ENCODE results near the gene RGP1. TPM values are rescaled to one million over a fixed set of nuclear protein-coding genes. Genes with fewer than 3 reads are reported as not detected.

Gene RGP1
- polyA plus RNA-seq, 1 of the 3 experiments (the other 2 are of a cell fraction) = 16.1 TPM

GRCh38 chr9:35760651-35761050 lies 11.6 kb downstream of the RGP1 start:
- TF ChIP-seq ELF1 (IDR thresholded peaks at IDR 0.05) = no peak
- no peak for TF ChIP-seq TEAD4 (IDR thresholded peaks at IDR 0.05; ENCODE audit: borderline replicate concordance, insufficient read depth)
- no peak for TF ChIP-seq TCF12 (IDR thresholded peaks at IDR 0.05)
- no peak for TF ChIP-seq JUND (IDR thresholded peaks at IDR 0.05)
- no peak for TF ChIP-seq YY1 (IDR thresholded peaks at IDR 0.05; ENCODE audit: low read depth)
- TF ChIP-seq USF1 (IDR thresholded peaks at IDR 0.05; ENCODE audit: borderline replicate concordance, low read depth) = no peak
- TF ChIP-seq SMC3 (IDR thresholded peaks at IDR 0.05; ENCODE audit: low read depth, low read length) = no peak
- TF ChIP-seq ZBTB33 (IDR thresholded peaks at IDR 0.05; ENCODE audit: borderline replicate concordance, low read depth) = no peak
- H3K27me3 ChIP-seq (ENCODE audit: insufficient read depth) = no peaks in the 10 kb centered on the region
- H3K4me3 ChIP-seq (ENCODE audit: low read depth in 2 of 2, low read length in 1 of 2) = no peak overlapping the region
- peaks cover 9 to 17% of the 10 kb centered on the region in 2 experiments; a peak in 3 of 4 replicates for H3K4me1 ChIP-seq (ENCODE audit: control insufficient read depth in 1 of 2, insufficient read depth in 2 of 2, low read depth in 1 of 2, low read length in 1 of 2)
- H3K79me2 ChIP-seq (ENCODE audit: insufficient read depth) = no peaks in the 10 kb centered on the region
- H3K9ac ChIP-seq = no peak overlapping the region; the same call in 1 of the 2 replicates
- ChIA-PET POLR2A (no interaction called here), CTCF (interaction anchor here (0.6 to 1.8 kb wide), 9 partner anchors 11 to 285 kb away, joined by 3 to 7 read pairs (median 4); no protein-coding TSS in a partner anchor)
- H2AFZ ChIP-seq (ENCODE audit: low read depth) = no peak overlapping the region
- H3K9me3 ChIP-seq = no peaks in the 10 kb centered on the region
- no peaks in the 10 kb centered on the region for H4K20me1 ChIP-seq (ENCODE audit: insufficient read depth)
- peak overlapping the region in 1 of 2 experiments; percentile 51; a peak in 2 of 4 replicates for H3K27ac ChIP-seq (ENCODE audit: low read depth in 2 of 2, low read length in 1 of 2)
- peak overlapping the region; percentile 20; the same call in 1 of the 2 replicates for H3K4me2 ChIP-seq
- H3K9me2 ChIP-seq = no peaks in the 10 kb centered on the region
- 80% methylated on average over 2 of the region's 2 CpGs for WGBS (ENCODE audit: low lambda C conversion rate)
- DNase-seq = no peak
- H3K36me3 ChIP-seq (replicated peaks in 1 of 2; ENCODE audit: control insufficient read depth in 1 of 2, insufficient read depth in 2 of 2, low read length in 1 of 2) = peaks cover 0 to 4% of the 10 kb centered on the region in 2 experiments
- H3F3A ChIP-seq (replicated peaks; ENCODE audit: insufficient read depth) = peaks cover 14% of the 10 kb centered on the region

- Histone ChIP-seq H3K9ac (no peak overlapping the region), H3K79me2 (ENCODE audit: insufficient read depth) (no peaks in the 10 kb centered on the region), H3K27me3 (ENCODE audit: insufficient read depth) (no peaks in the 10 kb centered on the region), H4K20me1 (ENCODE audit: insufficient read depth) (no peaks in the 10 kb centered on the region), H3K9me2 (no peaks in the 10 kb centered on the region), H3K27ac (ENCODE audit: low read depth in 2 of 2, low read length in 1 of 2) (no peak overlapping the region), H3K36me3 (replicated peaks in 1 of 2; ENCODE audit: control insufficient read depth in 1 of 2, insufficient read depth in 2 of 2, low read length in 1 of 2) (no peaks in the 10 kb centered on the region), H3K4me2 (no peak overlapping the region), H3K4me1 (ENCODE audit: control insufficient read depth in 1 of 2, insufficient read depth in 2 of 2, low read depth in 1 of 2, low read length in 1 of 2) (peaks cover 7 to 10% of the 10 kb centered on the region in 2 experiments; a peak in 3 of 4 replicates), H2AFZ (ENCODE audit: low read depth) (no peak overlapping the region), H3K9me3 (no peaks in the 10 kb centered on the region), H3F3A (replicated peaks; ENCODE audit: insufficient read depth) (peaks cover 10% of the 10 kb centered on the region), H3K4me3 (ENCODE audit: low read depth in 2 of 2, low read length in 1 of 2) (no peak overlapping the region)
- ChIA-PET POLR2A (no interaction called here), CTCF (no interaction called here)
- WGBS (ENCODE audit: low lambda C conversion rate) = 89% methylated on average over 2 of the region's 2 CpGs
- no peak for DNase-seq
- TF ChIP-seq EP300 (IDR thresholded peaks at IDR 0.05; ENCODE audit: borderline replicate concordance in 1 of 2, low read depth in 1 of 2, low read length in 1 of 2) = no peak
- no peak for TF ChIP-seq IRF3 (IDR thresholded peaks at IDR 0.05; ENCODE audit: low read depth, low read length)
- TF ChIP-seq EZH2phosphoT487 (IDR thresholded peaks at IDR 0.05; ENCODE audit: borderline replicate concordance, low read depth) = no peak
- TF ChIP-seq TAF1 (IDR thresholded peaks at IDR 0.05; ENCODE audit: borderline replicate concordance, low read depth, low read length) = no peak
- no peak for TF ChIP-seq TCF12 (IDR thresholded peaks at IDR 0.05)
- TF ChIP-seq RAD21 (IDR thresholded peaks at IDR 0.05; ENCODE audit: low read length) = no peak
- TF ChIP-seq NRF1 (IDR thresholded peaks at IDR 0.05; ENCODE audit: low read depth, low read length) = no peak
- TF ChIP-seq USF2 (IDR thresholded peaks at IDR 0.05; ENCODE audit: borderline replicate concordance, low read depth, low read length) = no peak
- TF ChIP-seq RFX5 (IDR thresholded peaks at IDR 0.05; ENCODE audit: low read length) = no peak
- no peak for TF ChIP-seq RCOR1 (IDR thresholded peaks at IDR 0.05; ENCODE audit: low read length)
- no peak for TF ChIP-seq MAX (IDR thresholded peaks at IDR 0.05; ENCODE audit: low read depth)
- no peak for TF ChIP-seq JUND (IDR thresholded peaks at IDR 0.05)
- no peak for TF ChIP-seq TEAD4 (IDR thresholded peaks at IDR 0.05; ENCODE audit: borderline replicate concordance, insufficient read depth)
- TF ChIP-seq NFIC (IDR thresholded peaks at IDR 0.05; ENCODE audit: borderline replicate concordance) = no peak
- TF ChIP-seq ZBTB33 (IDR thresholded peaks at IDR 0.05; ENCODE audit: borderline replicate concordance, low read depth) = no peak
- no peak for TF ChIP-seq PBX3 (IDR thresholded peaks at IDR 0.05)
These were observed 14.1 kb downstream of the RGP1 start for GRCh38 chr9:35763181-35763580.
